GM12874 (cell line): ENCODE results near the gene TMEM263.

ENCODE experiments used
- CTCF ChIP-seq: IDR thresholded peaks from 2 replicates; pipeline ENCODE4 v1.5.1; 2011; ENCODE audit warnings: low read depth, mild to moderate bottlenecking, control low read depth, low read length, moderate library complexity; ENCODE audit not compliant: insufficient read depth

Gene TMEM263

DNA sequence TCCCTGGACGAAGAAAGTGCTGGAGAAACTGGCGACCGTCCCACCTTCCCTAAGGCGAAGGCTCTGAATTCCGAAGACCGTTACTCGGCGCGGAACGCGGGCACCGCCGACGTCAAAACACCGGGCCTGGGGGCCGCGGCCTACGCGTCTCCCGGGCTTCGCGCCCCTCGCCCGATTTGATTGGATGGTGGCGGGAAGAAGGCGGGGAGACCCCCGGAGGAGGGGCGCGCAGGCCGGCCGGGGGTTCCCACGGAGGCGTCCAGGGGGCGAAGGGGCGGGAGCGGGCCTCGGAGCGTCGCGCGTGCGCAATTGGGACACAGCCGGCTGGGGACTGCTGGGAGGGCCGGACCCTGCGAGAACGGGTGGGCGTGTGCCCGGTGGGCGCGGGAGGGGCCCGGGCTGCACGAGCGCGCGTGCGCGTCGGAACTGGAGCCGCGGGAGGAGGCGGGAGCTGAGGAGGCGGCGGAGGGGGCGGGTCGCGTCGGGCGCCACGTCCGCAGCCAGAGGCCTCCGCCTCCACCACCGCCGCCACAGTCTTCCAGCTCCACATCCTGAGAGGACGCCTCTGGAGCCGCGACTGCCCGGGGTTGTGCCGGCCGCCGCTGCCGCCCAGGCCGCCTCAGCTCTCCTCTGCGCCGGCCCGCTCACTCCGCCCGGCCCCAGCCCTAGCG, at the start of gene TMEM263:
TSS of gene TMEM263 (plus strand) at position 531 of the 671 bp plus-strand sequence. CDS start 11,210 bp downstream, outside the sequence.
- no peak for TF ChIP-seq CTCF

DNA sequence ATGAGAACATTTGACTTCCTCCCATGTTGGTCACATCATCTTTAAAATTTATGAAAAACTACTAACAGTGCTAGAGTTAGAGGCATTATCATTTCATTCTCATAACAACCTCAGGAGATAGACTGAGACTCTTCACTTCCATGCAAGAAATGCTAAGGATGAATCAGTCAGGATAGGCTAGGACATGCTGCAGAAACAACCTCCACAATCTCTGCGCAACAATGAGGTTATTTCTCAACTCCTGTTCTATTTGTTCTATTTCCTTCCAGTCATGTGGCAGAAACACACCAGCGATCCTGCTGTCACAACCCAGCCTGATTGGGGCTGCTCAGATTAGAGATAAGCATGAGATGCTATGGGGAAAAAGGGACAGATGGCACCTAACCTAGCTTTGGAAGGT, 49.0 kb upstream of the TMEM263 start:
- no peak for TF ChIP-seq CTCF

DNA sequence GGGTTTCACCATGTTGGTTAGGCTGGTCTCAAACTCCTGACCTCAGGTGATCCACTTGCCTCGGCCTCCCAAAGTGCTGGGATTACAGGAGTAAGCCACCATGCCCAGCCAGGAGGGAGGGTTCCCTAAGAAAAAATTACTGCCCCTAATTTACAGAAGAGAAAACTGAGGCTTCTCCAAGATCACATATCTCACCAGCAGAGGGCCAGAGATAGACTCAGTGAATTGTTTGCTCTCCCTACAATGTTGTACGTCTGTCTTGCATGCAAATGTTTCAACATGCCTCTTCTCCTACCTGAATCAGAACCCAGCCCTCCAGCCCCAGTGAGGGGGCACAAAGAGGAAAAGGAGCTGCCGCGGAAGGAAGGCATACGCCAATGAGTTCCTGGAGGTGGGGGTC, 48.3 kb upstream of the TMEM263 start:
- peak; percentile 64 for TF ChIP-seq CTCF

DNA sequence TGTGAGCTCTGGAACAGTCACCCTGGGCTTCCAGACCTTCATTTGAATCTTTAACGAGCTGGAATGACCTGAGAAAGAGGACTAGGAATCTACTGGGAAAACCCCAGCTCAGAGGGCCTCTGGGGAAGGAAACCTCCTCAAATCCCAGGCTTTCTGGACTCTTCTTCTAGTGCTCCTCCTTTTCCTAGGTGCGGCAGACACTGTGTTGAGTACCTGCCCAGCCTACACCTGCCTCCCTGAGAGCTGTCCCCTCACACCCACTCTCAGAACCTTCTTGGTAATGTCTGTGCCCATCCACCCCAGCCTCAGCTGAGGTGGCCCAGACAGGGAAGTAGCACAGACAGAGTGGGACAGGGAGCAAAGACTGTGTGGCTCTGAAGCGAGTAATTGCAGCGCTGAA, 47.9 kb upstream of the TMEM263 start:
- TF ChIP-seq CTCF, result no peak

- TF ChIP-seq CTCF, result no peak
These were observed 47.1 kb upstream of the TMEM263 start for GRCh38 chr12:106908561-106908960.

- TF ChIP-seq CTCF, result no peak
These were observed 45.5 kb upstream of the TMEM263 start for GRCh38 chr12:106910202-106910601.

GRCh38 chr12:106911581-106911980, 44.1 kb upstream of the TMEM263 start:
- TF ChIP-seq CTCF, result no peak
